Endodermal cell (in vitro differentiated cells): ENCODE results near the gene MELTF. TPM values are rescaled to one million over a fixed set of nuclear protein-coding genes. Genes with fewer than 3 reads are reported as not detected.

Experiments used
- DNase-seq: peaks from one replicate; pipeline ENCODE4 v3.0.0-alpha.2; 2017
- H3K27ac ChIP-seq: 2 replicates; pipeline ENCODE4 v1.5.1; 2013; ENCODE audit warnings: mild to moderate bottlenecking, low read depth, low read length, moderate library complexity
- H3K27me3 ChIP-seq: 2 replicates; pipeline ENCODE4 v1.6.1; 2013; ENCODE audit warnings: mild to moderate bottlenecking, low read length, moderate library complexity; ENCODE audit not compliant: insufficient read depth, control insufficient read depth, poor library complexity, severe bottlenecking
- H3K36me3 ChIP-seq: 2 replicates; pipeline ENCODE4 v1.7.0; 2013; ENCODE audit warnings: mild to moderate bottlenecking, low read length, moderate library complexity; ENCODE audit not compliant: control insufficient read depth, insufficient read depth
- H3K4me1 ChIP-seq: one replicate; pipeline ENCODE4 v1.7.0; 2013; ENCODE audit warnings: low read length; ENCODE audit not compliant: control insufficient read depth, insufficient read depth
- H3K4me3 ChIP-seq: 2 replicates; pipeline ENCODE4 v1.5.1; 2013; ENCODE audit warnings: mild to moderate bottlenecking, low read length, moderate library complexity
- H3K9ac ChIP-seq: 2 replicates; pipeline ENCODE4 v1.6.1; 2013; ENCODE audit warnings: mild to moderate bottlenecking, low read length, moderate library complexity; ENCODE audit not compliant: poor library complexity, severe bottlenecking; ENCODE audit errors: extremely low read depth
- H3K9me3 ChIP-seq: 2 replicates; pipeline ENCODE4 v1.6.1; 2013; ENCODE audit warnings: mild to moderate bottlenecking, low read length, moderate library complexity; ENCODE audit not compliant: control insufficient read depth
- H3K27ac Mint-ChIP-seq: 2 replicates; pipeline ENCODE4 v1.8.0; 2020; ENCODE audit warnings: mixed read lengths
- H3K27me3 Mint-ChIP-seq: 2 replicates; pipeline ENCODE4 v1.8.0; 2021; ENCODE audit warnings: mild to moderate bottlenecking, mixed read lengths; ENCODE audit not compliant: insufficient read depth
- H3K36me3 Mint-ChIP-seq: 2 replicates; pipeline ENCODE4 v1.8.0; 2020; ENCODE audit warnings: low read depth, mixed read lengths
- H3K4me1 Mint-ChIP-seq: 2 replicates; pipeline ENCODE4 v1.8.0; 2020; ENCODE audit warnings: mixed read lengths
- H3K4me3 Mint-ChIP-seq: 2 replicates; pipeline ENCODE4 v1.8.0; 2020; ENCODE audit warnings: mild to moderate bottlenecking, moderate library complexity, mixed read lengths
- H3K9me3 Mint-ChIP-seq: 2 replicates; pipeline ENCODE4 v1.8.0; 2020; ENCODE audit warnings: mild to moderate bottlenecking, mixed read lengths
- CTCF ChIP-seq: fragments of 200-600 bp; sonication (generic); conservative IDR thresholded peaks from 2 replicates; pipeline ENCODE4 v1.5.0; 2021; ENCODE audit warnings: antibody characterized with exemption, mild to moderate bottlenecking
- WGBS, 2 experiments: methylation state at CpG; one replicate each; pipeline versions ENCODE4 v1.1.5 to v1.1.7; 2013; ENCODE audit warnings: missing lambda C conversion rate in 2 of 2, mixed read lengths in 1 of 2; ENCODE audit not compliant: insufficient coverage in 1 of 2, insufficient read length in 1 of 2; 5-methylcytosine and 5-hydroxymethylcytosine counted together
- total RNA-seq, 2 donors: library from RNA; stranded (reverse); fragmentation: NEBNext Ultra II Directional in 1 of 2; extraction: Animal tissue kit (Norgen Biotek cat#: 25700) in 1 of 2; gene quantifications; 2 replicates in 1 of 2; 3 replicates in 1 of 2; pipeline ENCODE4 v1.2.1, GENCODE V29; 2021

Gene MELTF
- total RNA-seq, 2 donors from 2014 or later = 11.3 to 15.1 TPM

GRCh38 chr3:197000211-197000610 is 29.4 kb downstream of the MELTF start:
- Mint-ChIP-seq H3K4me1 (peaks cover 12% of the 10 kb centered on the region), H3K27ac (no peak overlapping the region), H3K9me3 (no peaks in the 10 kb centered on the region), H3K27me3 (peaks cover 26% of the 10 kb centered on the region), H3K36me3 (peaks cover 2% of the 10 kb centered on the region), H3K4me3 (no peak overlapping the region)
- peaks cover 15% of the 10 kb centered on the region for H3K27me3 ChIP-seq
- no peak overlapping the region for H3K4me3 ChIP-seq
- no peak for DNase-seq
- H3K9ac ChIP-seq = no peak overlapping the region
- H3K4me1 ChIP-seq = no peaks in the 10 kb centered on the region
- H3K36me3 ChIP-seq = no peaks in the 10 kb centered on the region
- no peak for TF ChIP-seq CTCF
- 91 to 100% methylated on average over 4 to 5 of the region's 5 CpGs for WGBS, 2 experiments
- no peak overlapping the region for H3K27ac ChIP-seq
- no peaks in the 10 kb centered on the region for H3K9me3 ChIP-seq

- H3K9ac ChIP-seq = no peak overlapping the region
- no peaks in the 10 kb centered on the region for H3K4me1 ChIP-seq
- H3K9me3 ChIP-seq = no peaks in the 10 kb centered on the region
- DNase-seq = no peak
- WGBS, 2 experiments = 93 to 94% methylated on average over 17 to 21 of the region's 21 CpGs
- H3K4me3 Mint-ChIP-seq = no peak overlapping the region
- no peaks in the 10 kb centered on the region for H3K9me3 Mint-ChIP-seq
- peaks cover 5% of the 10 kb centered on the region for H3K27me3 ChIP-seq
- no peaks in the 10 kb centered on the region for H3K36me3 Mint-ChIP-seq
- H3K36me3 ChIP-seq = no peaks in the 10 kb centered on the region
- peaks cover 15% of the 10 kb centered on the region for H3K27me3 Mint-ChIP-seq
- no peak overlapping the region for H3K27ac Mint-ChIP-seq
- TF ChIP-seq CTCF = no peak
- H3K4me3 ChIP-seq = no peak overlapping the region
- peaks cover 10% of the 10 kb centered on the region for H3K4me1 Mint-ChIP-seq
- no peak overlapping the region for H3K27ac ChIP-seq
Measured at GRCh38 chr3:196998966-196999760, 30.5 kb downstream of the MELTF start.

GRCh38 chr3:196997311-196997710 is 32.3 kb downstream of the MELTF start:
- 93 to 100% methylated on average over 6 to 15 of the region's 15 CpGs for WGBS, 2 experiments
- Mint-ChIP-seq H3K27me3 (peaks cover 9% of the 10 kb centered on the region), H3K4me1 (peaks cover 11% of the 10 kb centered on the region), H3K9me3 (no peaks in the 10 kb centered on the region), H3K27ac (no peak overlapping the region), H3K4me3 (no peak overlapping the region), H3K36me3 (no peaks in the 10 kb centered on the region)
- DNase-seq = peak; percentile 29
- H3K36me3 ChIP-seq = no peaks in the 10 kb centered on the region
- no peak overlapping the region for H3K4me3 ChIP-seq
- no peak overlapping the region for H3K27ac ChIP-seq
- H3K4me1 ChIP-seq = no peaks in the 10 kb centered on the region
- TF ChIP-seq CTCF = no peak
- H3K9ac ChIP-seq = no peak overlapping the region
- no peaks in the 10 kb centered on the region for H3K27me3 ChIP-seq
- H3K9me3 ChIP-seq = no peaks in the 10 kb centered on the region
